Ammon's horn (tissue), 1 donor: ENCODE measurements around the gene EHMT2.
"Not testable (repeated sequence)": the region's sequence is repeated elsewhere in the genome, so short reads cannot be mapped to it uniquely, and the experiment has no call there.

ENCODE experiments used
- DNase-seq: peaks from one replicate; pipeline ENCODE4 v3.0.0-alpha.2; 2016; ENCODE audit warnings: low spot score

EHMT2 gene

GRCh38 chr6:31915351-31915750, 17.9 kb upstream of the EHMT2 start:
- no peak for DNase-seq

DNA sequence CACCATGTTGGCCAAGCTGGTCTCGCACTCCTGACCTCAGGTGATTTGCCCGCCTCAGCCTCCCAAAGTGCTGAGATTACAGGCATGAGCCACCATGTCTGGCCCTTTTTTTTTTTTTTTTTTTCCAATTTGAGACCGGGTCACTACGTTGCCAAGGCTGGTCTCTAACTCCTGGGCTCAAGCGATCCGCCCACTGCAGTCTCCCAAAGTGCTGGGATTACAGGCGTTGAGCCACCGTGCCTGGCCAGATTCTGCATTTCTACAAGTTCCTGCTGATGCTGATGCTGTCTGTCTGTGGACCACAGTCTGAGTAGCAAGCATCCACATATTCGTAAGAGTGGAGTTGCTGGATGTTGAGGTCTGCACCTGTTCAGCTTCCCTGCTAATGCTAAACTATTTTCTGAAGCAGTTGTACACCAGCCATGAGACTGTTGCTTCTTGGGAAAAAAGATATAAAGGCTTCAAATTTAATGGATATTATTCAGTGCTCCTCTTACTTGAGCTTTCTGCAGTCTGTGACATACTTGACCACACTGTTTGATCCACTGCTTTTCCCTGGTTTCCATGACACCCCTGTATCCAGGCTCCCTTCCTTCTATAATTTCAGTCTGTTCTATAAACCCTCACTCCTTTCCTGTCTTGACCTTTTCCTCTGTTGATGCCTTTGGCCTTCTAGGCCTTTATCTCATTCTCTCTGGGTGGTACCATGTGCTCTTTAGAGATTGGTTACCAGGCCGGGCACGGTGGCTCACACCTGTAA, 14.5 kb upstream of the EHMT2 start:
- DNase-seq, result no peak

- DNase-seq, result not testable (repeated sequence)
These were observed 11.8 kb upstream of the EHMT2 start for GRCh38 chr6:31909298-31909697.

- no peak for DNase-seq
These were observed 11.3 kb upstream of the EHMT2 start for GRCh38 chr6:31908791-31909190.

- not testable (repeated sequence) for DNase-seq
These were observed 10.8 kb upstream of the EHMT2 start for GRCh38 chr6:31908255-31908654.

DNA sequence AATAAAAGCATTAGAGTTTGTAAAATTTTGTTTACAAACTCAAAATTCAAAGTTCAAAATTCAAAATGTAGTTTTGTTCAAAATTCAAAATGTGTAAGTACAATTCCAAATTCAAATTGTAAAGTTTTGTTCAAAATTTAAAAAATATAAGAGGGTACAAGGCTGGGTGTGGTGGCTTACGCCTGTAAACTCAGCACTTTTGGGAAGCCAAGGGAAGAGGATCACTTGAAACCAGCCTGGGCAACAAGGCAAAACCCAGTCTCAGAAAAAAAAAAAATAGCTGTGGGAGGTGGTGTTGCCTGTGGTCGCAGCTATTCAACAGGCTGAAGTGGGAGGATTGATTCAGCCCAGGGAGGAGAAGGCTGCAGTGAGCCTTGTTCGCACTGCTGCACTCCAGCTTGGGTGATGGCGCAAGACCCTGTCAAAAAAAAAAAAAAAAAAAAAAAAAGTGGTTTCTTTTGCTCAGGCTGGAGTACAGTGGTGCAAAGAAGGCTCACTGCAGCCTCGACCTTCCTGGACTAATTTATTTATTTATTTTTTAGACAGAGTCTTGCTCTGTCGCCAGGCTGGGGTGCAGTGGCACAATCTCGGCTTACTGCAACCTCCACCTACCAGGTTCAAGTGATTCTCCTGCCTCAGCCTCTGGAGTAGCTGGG, 9.8 kb upstream of the EHMT2 start:
- DNase-seq, result peak; percentile 34

GRCh38 chr6:31906727-31907126, 9.2 kb upstream of the EHMT2 start:
- not testable (repeated sequence) for DNase-seq

GRCh38 chr6:31906122-31906521, 8.6 kb upstream of the EHMT2 start:
- DNase-seq, result no peak

DNA sequence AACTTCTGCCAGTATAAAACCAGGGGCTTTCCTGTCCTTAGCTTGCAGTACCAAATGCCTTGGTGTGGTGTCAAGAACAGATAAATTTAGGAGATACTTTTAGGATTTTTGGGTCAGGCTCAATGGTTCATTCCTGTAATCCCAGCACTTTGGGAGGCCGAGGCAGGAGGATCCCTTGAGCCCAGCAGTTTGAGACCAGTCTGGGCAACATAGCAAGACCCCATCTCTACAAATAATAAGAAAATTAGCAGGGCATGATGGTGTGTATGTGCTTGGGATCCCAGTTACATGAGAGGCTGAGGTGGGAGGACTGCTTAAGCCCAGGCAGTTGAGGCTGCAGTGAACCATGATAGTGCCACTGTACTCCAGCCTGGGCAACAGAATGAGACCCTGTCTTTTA, 7.5 kb upstream of the EHMT2 start:
- DNase-seq, result no peak

GRCh38 chr6:31903957-31904356, 6.5 kb upstream of the EHMT2 start:
- no peak for DNase-seq

DNA sequence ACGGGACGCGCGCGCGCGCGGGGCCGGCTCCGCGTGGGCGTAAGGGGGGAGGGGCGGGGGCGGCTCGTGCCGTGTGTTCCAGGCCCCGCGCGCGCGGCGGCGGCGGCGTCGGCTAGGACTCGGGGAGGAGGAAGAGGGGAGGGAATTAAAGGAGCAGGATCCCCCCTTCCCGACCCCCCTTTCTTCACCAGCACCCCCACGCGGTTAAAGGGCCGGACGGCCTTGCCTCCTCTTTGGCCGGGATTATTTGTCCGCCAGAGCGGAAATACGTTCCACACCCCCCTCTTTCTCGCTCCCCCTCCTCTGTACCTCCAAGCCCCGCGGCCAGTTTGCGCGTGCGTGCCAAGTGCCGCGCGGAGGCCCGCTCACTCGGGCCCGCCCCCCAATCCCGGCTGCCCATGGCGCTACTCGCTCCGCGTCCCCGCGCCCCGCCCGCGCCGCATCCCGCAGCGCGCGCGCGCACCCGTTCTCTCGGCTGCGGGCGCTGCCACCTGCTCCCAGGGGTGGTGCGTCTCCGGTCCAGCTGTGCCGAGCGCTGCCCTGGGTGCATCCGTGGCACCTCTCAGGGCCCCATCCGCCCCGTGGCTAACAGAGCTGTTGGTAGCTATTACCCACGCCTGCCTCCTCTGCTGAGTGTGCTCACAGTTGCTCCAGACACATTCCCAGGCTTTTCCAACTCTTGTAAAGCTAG, 4.6 kb upstream of the EHMT2 start, which contains the start of gene ZBTB12:
Gene ZBTB12, minus strand, starts transcription at position 134 of the 691 bp plus-strand sequence. CDS start 781 bp downstream, outside the sequence.
- peak; percentile 96 for DNase-seq

DNA sequence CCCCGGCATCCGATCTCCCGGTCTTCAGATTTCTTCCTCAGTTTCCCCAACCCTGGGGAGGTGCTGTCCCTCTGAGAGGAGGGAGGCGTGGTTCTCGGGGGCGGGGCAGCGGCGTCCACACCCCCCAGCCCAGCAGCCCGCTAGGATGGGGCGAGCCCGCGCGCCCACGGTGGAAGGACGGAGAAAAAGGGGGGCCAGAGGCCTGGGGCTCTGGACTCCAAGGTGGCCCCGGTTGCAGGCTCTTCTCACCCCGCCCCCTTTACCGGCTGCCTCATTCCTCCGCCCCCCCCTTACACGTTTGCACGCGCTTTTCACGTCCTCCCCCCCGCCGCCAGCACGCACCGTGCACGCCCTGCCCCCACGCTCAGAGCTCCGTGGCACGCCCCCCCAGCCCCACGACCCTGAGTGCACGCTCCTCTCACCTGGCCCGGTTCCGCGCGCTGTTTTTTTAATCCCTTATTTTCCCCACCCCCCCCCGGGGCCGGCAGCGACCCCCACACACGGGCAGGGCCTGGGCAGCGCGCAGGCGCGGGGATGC, 4.0 kb upstream of the EHMT2 start:
- peak; percentile 60 for DNase-seq

- peak; percentile 31 for DNase-seq
These were observed 3.5 kb upstream of the EHMT2 start for GRCh38 chr6:31900917-31901414.

- DNase-seq, result no peak
These were observed 2.6 kb upstream of the EHMT2 start for GRCh38 chr6:31899882-31900722.

DNA sequence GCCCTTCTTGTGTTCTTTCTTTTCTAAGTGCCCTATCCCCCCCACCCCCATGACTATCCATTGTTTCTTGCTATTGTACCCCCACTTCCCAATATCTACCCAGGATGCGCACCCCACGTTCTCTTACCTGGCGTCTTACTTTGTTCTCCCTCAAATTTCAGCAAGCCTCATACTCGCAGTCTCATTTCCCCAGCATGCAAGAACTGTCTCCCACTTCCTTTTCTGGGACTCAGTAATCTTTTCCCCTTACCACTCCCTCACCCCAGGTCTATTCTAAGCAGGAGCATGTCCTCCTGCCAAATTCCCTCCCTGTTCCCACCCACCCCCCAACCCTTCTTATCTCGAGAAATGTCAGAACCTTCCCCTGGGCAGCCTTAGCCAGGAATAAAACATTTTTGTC, 1.7 kb upstream of the EHMT2 start:
- DNase-seq, result no peak

GRCh38 chr6:31898383-31899011, 999 bp upstream of the EHMT2 start:
- peak; percentile 62 for DNase-seq

DNA sequence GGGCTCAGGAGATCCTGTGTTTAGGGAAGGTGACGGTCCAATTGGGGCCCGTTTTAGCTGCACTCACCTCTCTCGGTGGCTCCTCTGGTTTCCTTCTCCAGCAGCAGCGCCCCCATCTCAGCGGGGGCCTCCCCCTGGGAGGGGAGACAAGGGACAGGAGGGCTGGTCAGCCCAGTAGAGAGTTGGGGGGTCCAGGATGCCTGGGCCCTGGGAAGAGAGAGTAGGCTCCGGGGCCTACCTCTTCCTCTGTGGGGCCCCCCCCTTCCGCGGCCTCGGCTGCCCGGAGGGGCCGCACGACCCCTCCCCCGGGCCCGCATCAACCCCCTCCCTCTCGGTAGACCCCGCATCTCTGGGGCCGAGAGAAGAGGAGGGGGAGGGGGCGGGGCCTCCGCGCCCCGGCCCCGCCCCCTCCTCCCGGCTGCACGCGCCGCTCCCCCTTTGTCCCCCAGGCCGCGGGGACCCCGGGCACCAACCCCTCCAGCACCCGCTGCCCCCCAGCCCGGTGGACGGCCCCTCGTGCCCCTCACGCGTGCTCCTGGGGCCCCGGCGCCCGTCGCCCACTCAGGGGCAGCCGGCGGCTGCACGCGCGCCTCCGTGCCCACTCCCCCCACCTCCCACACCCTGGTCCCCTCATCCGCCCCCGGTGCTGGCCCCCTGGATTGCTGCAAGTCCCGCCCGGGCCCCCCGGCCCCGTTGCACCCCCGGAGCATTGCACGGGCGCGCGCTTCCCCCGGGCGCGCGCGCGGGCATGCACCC, 464 bp downstream of the EHMT2 start:
- no peak for DNase-seq

DNA sequence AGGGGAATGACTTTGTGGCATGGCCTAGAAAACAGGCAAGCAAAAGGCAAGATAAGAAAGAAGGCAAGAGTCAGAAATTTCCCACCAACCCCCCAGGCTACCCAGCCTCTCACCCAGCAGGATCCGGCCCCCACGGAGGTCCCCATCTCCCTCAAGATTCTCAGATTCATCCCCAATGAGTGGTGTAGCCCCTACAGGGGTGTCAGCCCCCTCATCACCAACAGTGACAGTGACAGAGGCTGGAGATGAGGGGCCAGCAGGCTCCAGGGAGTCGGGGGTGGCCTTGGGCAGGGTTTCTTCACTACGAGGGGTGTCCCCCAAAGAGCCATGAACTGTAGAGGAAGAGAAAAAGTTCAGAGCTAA, 1.0 kb downstream of the EHMT2 start:
- no peak for DNase-seq

DNA sequence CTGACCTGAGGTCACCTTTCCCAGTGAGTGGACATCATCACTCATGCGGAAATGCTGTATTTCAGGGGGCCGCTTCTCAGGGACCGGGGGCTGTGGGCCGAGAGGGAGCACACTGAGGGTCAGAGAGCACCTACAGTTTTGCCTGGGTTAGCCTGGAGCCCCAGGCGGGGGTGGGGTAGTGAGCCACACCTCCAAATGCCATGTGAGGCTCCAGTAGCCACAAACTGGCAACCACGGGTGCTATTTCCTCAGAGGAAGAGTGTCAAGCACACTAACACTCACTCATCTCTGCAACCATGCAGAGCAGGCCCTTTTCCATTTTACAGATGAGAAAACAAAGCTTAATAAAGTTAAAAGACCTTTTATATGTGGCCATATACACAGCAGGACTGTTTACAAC, 4.7 kb downstream of the EHMT2 start:
- DNase-seq, result no peak

DNA sequence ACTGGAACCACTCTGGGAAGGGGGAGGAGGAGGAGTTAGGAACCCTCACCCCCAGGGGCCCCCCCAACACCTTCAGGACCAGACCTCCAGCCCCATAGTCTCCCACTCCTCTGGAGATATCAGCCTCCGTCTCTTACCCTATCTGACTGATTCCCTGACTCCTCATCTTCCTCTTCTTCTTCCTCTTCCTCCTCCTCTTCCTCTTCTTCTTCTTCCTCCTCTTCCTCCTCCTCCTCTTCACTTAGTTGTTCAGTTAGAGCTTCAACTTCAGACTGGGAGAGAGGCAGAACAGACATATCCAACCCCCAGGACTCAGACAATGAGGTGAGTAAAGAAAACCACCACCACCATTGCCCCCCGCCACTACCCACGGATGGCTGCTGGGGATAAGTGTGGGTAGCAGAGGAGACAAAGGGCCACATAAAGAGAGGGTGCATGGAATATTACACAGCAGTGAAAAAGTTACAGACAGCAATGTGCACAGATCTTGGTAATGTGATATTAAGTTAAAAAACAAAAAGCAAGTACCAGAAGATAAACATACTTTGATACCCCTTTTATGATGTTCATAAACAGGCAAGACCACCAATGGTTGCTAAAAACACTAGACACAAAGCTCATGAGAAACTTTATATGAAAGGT, 8.0 kb downstream of the EHMT2 start:
- DNase-seq, result no peak
